Endothelial cell of umbilical vein (primary cell): ENCODE results near the gene GRID1. TPM values are rescaled to one million over a fixed set of nuclear protein-coding genes. Genes with fewer than 3 reads are reported as not detected.

Experiments
- BruUV-seq: library from RNA; stranded (reverse); fragments of 400-500 nt; replicated peaks from 2 replicates; lab custom pipeline; 2021; lab: Mats Ljungman, UMichigan
- CTCF ChIA-PET: fragments of 300-600, 350-600 bp; sonication (Branson Sonifier 250); formaldehyde crosslinking; loops from one replicate; lab custom pipeline; 2021; ENCODE audit warnings: antibody characterized with exemption, inconsistent platforms; lab: Charles Lee
- POLR2A ChIA-PET: fragments of 300-600, 350-600 bp; sonication (Branson Sonifier 250); formaldehyde crosslinking; loops from one replicate; lab custom pipeline; 2021; ENCODE audit warnings: antibody characterized with exemption, inconsistent platforms; lab: Charles Lee
- DNase-seq: peaks from one replicate; pipeline ENCODE4 v3.0.0-alpha.2; 2011; ENCODE audit warnings: low read depth, low spot score
- FAIRE-seq: peaks from 2 replicates; lab custom pipeline; 2011; peaks lifted over from hg19 to GRCh38; lab: Jason Lieb, UNC
- H2AFZ ChIP-seq: 2 replicates; pipeline ENCODE4 v1.6.0; 2012; ENCODE audit warnings: low read depth, low read length, control low read depth, inconsistent platforms
- H3K27ac ChIP-seq: 2 replicates; pipeline ENCODE4 v1.5.1; 2011; ENCODE audit warnings: low read depth, mild to moderate bottlenecking, control low read depth, low read length, moderate library complexity; ENCODE audit not compliant: insufficient read depth
- H3K27me3 ChIP-seq, 2 experiments: 2 replicates each; pipeline versions ENCODE4 v1.6.0 to v1.6.1; 2011; ENCODE audit warnings: low read length in 2 of 2, mixed read lengths in 1 of 2; ENCODE audit not compliant: control insufficient read depth in 2 of 2, insufficient read depth in 2 of 2
- H3K36me3 ChIP-seq, 2 experiments: 2 replicates in 1 of 2; 3 replicates in 1 of 2; pipeline ENCODE4 v1.5.1; 2011; ENCODE audit warnings: low read length in 2 of 2, mild to moderate bottlenecking in 1 of 2, moderate library complexity in 1 of 2; ENCODE audit not compliant: control insufficient read depth in 2 of 2, insufficient read depth in 2 of 2; ENCODE audit errors: extremely low read depth in 1 of 2
- H3K4me1 ChIP-seq: 3 replicates; pipeline ENCODE4 v1.5.1; 2011; ENCODE audit warnings: mild to moderate bottlenecking, low read length; ENCODE audit not compliant: control insufficient read depth, insufficient read depth; ENCODE audit errors: extremely low read depth
- H3K4me2 ChIP-seq: 2 replicates; pipeline ENCODE4 v1.6.1; 2011; ENCODE audit warnings: low read length, control low read depth, mixed read lengths; ENCODE audit not compliant: insufficient read depth
- H3K4me3 ChIP-seq, 3 experiments: fragments of 200-600 bp in 1 of 3; sonication (generic), shearing (Covaris generic) in 1 of 3; replicated peaks in 1 of 3; 2 replicates each; pipeline ENCODE4 v1.5.1; 2011 to 2016; ENCODE audit warnings: control low read depth in 3 of 3, low read length in 3 of 3, mild to moderate bottlenecking in 2 of 3, inconsistent platforms in 1 of 3, low read depth in 1 of 3, moderate library complexity in 1 of 3; ENCODE audit not compliant: insufficient read depth in 1 of 3
- H3K79me2 ChIP-seq: 2 replicates; pipeline ENCODE4 v1.6.0; 2012; ENCODE audit warnings: low read length, inconsistent platforms; ENCODE audit not compliant: control insufficient read depth, insufficient read depth
- H3K9ac ChIP-seq: replicated peaks from 2 replicates; pipeline ENCODE3; 2011; ENCODE audit warnings: low read length, control low read depth; ENCODE audit not compliant: insufficient read depth; ENCODE audit errors: extremely low read depth
- H3K9me1 ChIP-seq: replicated peaks from 3 replicates; pipeline ENCODE4 v1.6.0; 2011; ENCODE audit warnings: mild to moderate bottlenecking, low read length; ENCODE audit not compliant: control insufficient read depth, insufficient read depth; ENCODE audit errors: extremely low read depth
- H3K9me3 ChIP-seq: replicated peaks from 2 replicates; pipeline ENCODE4 v1.5.1; 2012; ENCODE audit warnings: low read length, inconsistent platforms; ENCODE audit not compliant: control insufficient read depth, insufficient read depth
- H4K20me1 ChIP-seq: replicated peaks from 2 replicates; pipeline ENCODE3; 2011; ENCODE audit warnings: mild to moderate bottlenecking, low read length; ENCODE audit not compliant: control insufficient read depth, insufficient read depth; ENCODE audit errors: extremely low read depth
- CTCF ChIP-seq, 2 donors: IDR thresholded peaks; 1 replicate in 1 of 2; 2 replicates in 1 of 2; pipeline ENCODE4 v1.5.1; 2011; ENCODE audit warnings: low read length in 2 of 2, mild to moderate bottlenecking in 2 of 2, moderate library complexity in 2 of 2, control low read depth in 1 of 2, inconsistent platforms in 1 of 2, low read depth in 1 of 2; ENCODE audit not compliant: insufficient read depth in 1 of 2; ENCODE audit errors: extremely low read depth in 1 of 2
- EZH2 ChIP-seq: IDR thresholded peaks from 2 replicates; pipeline ENCODE4 v1.6.1; 2012; ENCODE audit warnings: borderline replicate concordance, low read depth, mild to moderate bottlenecking, moderate library complexity, low read length, inconsistent platforms; ENCODE audit not compliant: severe bottlenecking
- FOS ChIP-seq: IDR thresholded peaks from 2 replicates; pipeline ENCODE4 v1.6.1; 2011; ENCODE audit warnings: mild to moderate bottlenecking, low read length, moderate library complexity, borderline replicate concordance; ENCODE audit not compliant: insufficient read depth
- GATA2 ChIP-seq: IDR thresholded peaks from 2 replicates; pipeline ENCODE4 v1.7.0; 2011; ENCODE audit warnings: low read depth, mild to moderate bottlenecking, moderate library complexity, mixed read lengths, low read length; ENCODE audit not compliant: insufficient read length, insufficient read depth
- JUN ChIP-seq: IDR thresholded peaks from 2 replicates; pipeline ENCODE4 v1.6.1; 2011; ENCODE audit warnings: borderline replicate concordance, low read depth; ENCODE audit not compliant: insufficient read length, insufficient read depth
- MYC ChIP-seq: IDR thresholded peaks from one replicate; pipeline ENCODE4 v1.6.1; 2011; ENCODE audit warnings: mild to moderate bottlenecking, low read depth, low read length
- POLR2A ChIP-seq: IDR thresholded peaks from 2 replicates; pipeline ENCODE4 v1.6.1; 2012; ENCODE audit warnings: low read depth, mild to moderate bottlenecking, control low read depth, low read length
- POLR2AphosphoS5 ChIP-seq: IDR thresholded peaks from 2 replicates; pipeline ENCODE4 v1.6.1; 2012; ENCODE audit warnings: low read depth, mild to moderate bottlenecking, control low read depth, low read length, moderate library complexity; ENCODE audit not compliant: insufficient read depth
- dilution Hi-C: fragments of 300-500 bp; cut with MboI; formaldehyde crosslinking; loops from one replicate; pipeline ENCODE4 v1.15.0; 2019; ENCODE audit warnings: low sequenced_read_pairs; ENCODE audit not compliant: extremely low pct_ligation_motif_present
- intact Hi-C: fragments of 100-400 bp; cut with micrococcal nuclease; formaldehyde crosslinking; loops from one replicate; pipeline ENCODE4 v1.10.0; 2022
- polyA plus RNA-seq, 4 experiments: library from polyadenylated mRNA; depleted of rRNA in 3 of 4; stranded (reverse) in 3 of 4; unstranded in 1 of 4; fragments of >200 nt; gene quantifications; 2 replicates each; pipeline versions ENCODE4 v1.2.1 to v1.2.3, GENCODE V29; 2011 to 2012; ENCODE audit warnings: missing spikeins in 1 of 4
- total RNA-seq: library from RNA; stranded (reverse); gene quantifications from 2 replicates; pipeline ENCODE4 v1.2.3, GENCODE V29; 2021
- TF ChIP-seq, protein P1 (sequence below): IDR thresholded peaks from 2 replicates; pipeline ENCODE4 v1.6.1; 2011; ENCODE audit not compliant: insufficient read depth, insufficient read length

The GRID1 gene
- total and polyA plus RNA-seq, 2 donors (not counting 3 experiments of a cell fraction or from before 2014, with no cell fraction given): not detected

GRCh38 chr10:86263209-86263608, 103.4 kb downstream of the GRID1 start:
- Histone ChIP-seq H3K9ac (no peak overlapping the region), H2AFZ (no peak overlapping the region), H3K36me3 (no peaks in the 10 kb centered on the region), H3K27me3 (no peaks in the 10 kb centered on the region), H3K79me2 (no peaks in the 10 kb centered on the region), H3K27ac (no peak overlapping the region), H3K4me3 (no peak overlapping the region), H3K4me2 (no peak overlapping the region), H3K9me1 (no peaks in the 10 kb centered on the region), H4K20me1 (no peaks in the 10 kb centered on the region), H3K9me3 (no peaks in the 10 kb centered on the region), H3K4me1 (no peaks in the 10 kb centered on the region)
- no peak for FAIRE-seq
- POLR2A ChIA-PET: no interaction called here
- CTCF ChIA-PET: no interaction called here
- TF ChIP-seq FOS (no peak), JUN (no peak), EZH2 (no peak), MYC (no peak), CTCF (IDR thresholded peaks at IDR 0.05; ENCODE audit: extremely low read depth in 1 of 2, insufficient read depth in 1 of 2, low read depth in 1 of 2, low read length in 2 of 2) (no peak), GATA2 (no peak), POLR2A (no peak), POLR2AphosphoS5 (no peak)
- TF ChIP-seq, protein P1, sequence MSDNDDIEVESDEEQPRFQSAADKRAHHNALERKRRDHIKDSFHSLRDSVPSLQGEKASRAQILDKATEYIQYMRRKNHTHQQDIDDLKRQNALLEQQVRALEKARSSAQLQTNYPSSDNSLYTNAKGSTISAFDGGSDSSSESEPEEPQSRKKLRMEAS: no peak
- dilution Hi-C loops: no loop called here
- intact Hi-C loops: loop anchor here (5.0 kb wide), 1 partner anchor 114 kb away; no protein-coding TSS in a partner anchor
- DNase-seq: no peak
- BruUV-seq: no TSS peak
